ENCODE measurements around the gene NOXO1. TPM values are rescaled to one million over a fixed set of nuclear protein-coding genes. Genes with fewer than 3 reads are reported as not detected.

NOXO1 gene
- total RNA-seq, 1 experiment from 2014 or later, result 1.2 TPM

- DNase-seq (ENCODE audit: low spot score), result no peak
- H3K36me3 ChIP-seq (ENCODE audit: insufficient read depth, low read length, poor library complexity, severe bottlenecking), result no peaks in the 10 kb centered on the region
- no TSS peak for BruUV-seq (replicated peaks)
- ChIA-PET POLR2A (ENCODE audit: low non-redundant PET) (no interaction called here), CTCF (interaction anchor here (1.0 kb wide), 1 partner anchor 127 kb away, joined by 3 read pairs; no protein-coding TSS in a partner anchor)
- H3K4me1 ChIP-seq (ENCODE audit: insufficient read depth, low read length, poor library complexity, severe bottlenecking), result peaks cover 21% of the 10 kb centered on the region
- intact Hi-C loops (cut with micrococcal nuclease; ENCODE audit: unreplicated experiment), result loop anchor here (5.0 kb wide), 1 partner anchor 128 kb away; no protein-coding TSS in a partner anchor
- no peaks in the 10 kb centered on the region for H3K27me3 ChIP-seq (replicated peaks; ENCODE audit: insufficient read depth, low read depth, low read length, poor library complexity)
- H3K27ac ChIP-seq (ENCODE audit: low read depth, low read length, poor library complexity, severe bottlenecking), result no peak overlapping the region
- TF ChIP-seq EZH2 (IDR thresholded peaks at IDR 0.05; ENCODE audit: borderline replicate concordance, low read depth, low read length, poor library complexity, severe bottlenecking), result no peak
- TF ChIP-seq CTCF (conservative IDR thresholded peaks at IDR 0.05; ENCODE audit: low read depth, low read length), result no peak
- H3K9me3 ChIP-seq (ENCODE audit: low read depth, low read length, poor library complexity, severe bottlenecking), result no peaks in the 10 kb centered on the region
- H3K4me3 ChIP-seq (ENCODE audit: low read depth, low read length, poor library complexity, severe bottlenecking), result no peak overlapping the region
Measured at GRCh38 chr16:2024032-2024420, 42.8 kb upstream of the NOXO1 start.

GRCh38 chr16:2023092-2024031 lies 42.1 kb upstream of the NOXO1 start:
- POLR2A ChIA-PET (ENCODE audit: low non-redundant PET), result no interaction called here
- TF ChIP-seq EZH2 (IDR thresholded peaks at IDR 0.05; ENCODE audit: borderline replicate concordance, low read depth, low read length, poor library complexity, severe bottlenecking) (no peak), CTCF (conservative IDR thresholded peaks at IDR 0.05; ENCODE audit: low read depth, low read length) (peak; percentile 98)

GRCh38 chr16:2022723-2023091 lies 41.4 kb upstream of the NOXO1 start:
- intact Hi-C loops (cut with micrococcal nuclease; ENCODE audit: unreplicated experiment), result loop anchor here (1.0 to 5.0 kb wide), 2 partner anchors 118 to 130 kb away; no protein-coding TSS in a partner anchor
- peak; percentile 49 for DNase-seq (ENCODE audit: low spot score)
- H3K4me1 ChIP-seq (ENCODE audit: insufficient read depth, low read length, poor library complexity, severe bottlenecking), result peaks cover 21% of the 10 kb centered on the region
- POLR2A ChIA-PET (ENCODE audit: low non-redundant PET), result no interaction called here
- TF ChIP-seq EZH2 (IDR thresholded peaks at IDR 0.05; ENCODE audit: borderline replicate concordance, low read depth, low read length, poor library complexity, severe bottlenecking) (no peak), CTCF (conservative IDR thresholded peaks at IDR 0.05; ENCODE audit: low read depth, low read length) (no peak)
- no peaks in the 10 kb centered on the region for H3K36me3 ChIP-seq (ENCODE audit: insufficient read depth, low read length, poor library complexity, severe bottlenecking)
- no TSS peak for BruUV-seq (replicated peaks)
- no peaks in the 10 kb centered on the region for H3K9me3 ChIP-seq (ENCODE audit: low read depth, low read length, poor library complexity, severe bottlenecking)
- CTCF ChIA-PET, result interaction anchor here (0.6 to 1.3 kb wide), 4 partner anchors 10 to 152 kb away, joined by 3 to 7 read pairs (median 3); no protein-coding TSS in a partner anchor
- peak overlapping the region; percentile 8 for H3K4me3 ChIP-seq (ENCODE audit: low read depth, low read length, poor library complexity, severe bottlenecking)
- H3K27ac ChIP-seq (ENCODE audit: low read depth, low read length, poor library complexity, severe bottlenecking), result peak overlapping the region; percentile 26
- no peaks in the 10 kb centered on the region for H3K27me3 ChIP-seq (replicated peaks; ENCODE audit: insufficient read depth, low read depth, low read length, poor library complexity)

More at GRCh38 chr16:2023092-2024031, 42.1 kb upstream of the NOXO1 start:
- no peaks in the 10 kb centered on the region for H3K36me3 ChIP-seq (ENCODE audit: insufficient read depth, low read length, poor library complexity, severe bottlenecking)
- no peaks in the 10 kb centered on the region for H3K27me3 ChIP-seq (replicated peaks; ENCODE audit: insufficient read depth, low read depth, low read length, poor library complexity)
- CTCF ChIA-PET, result interaction anchor here (0.6 to 1.3 kb wide), 5 partner anchors 11 to 151 kb away, joined by 3 to 7 read pairs (median 3); no protein-coding TSS in a partner anchor
- peak; percentile 91 for DNase-seq (ENCODE audit: low spot score)
- no peaks in the 10 kb centered on the region for H3K9me3 ChIP-seq (ENCODE audit: low read depth, low read length, poor library complexity, severe bottlenecking)
- H3K4me3 ChIP-seq (ENCODE audit: low read depth, low read length, poor library complexity, severe bottlenecking), result peak overlapping the region; percentile 8
- intact Hi-C loops (cut with micrococcal nuclease; ENCODE audit: unreplicated experiment), result loop anchor here (1.0 to 5.0 kb wide), 2 partner anchors 117 to 129 kb away; no protein-coding TSS in a partner anchor
- peaks cover 21% of the 10 kb centered on the region for H3K4me1 ChIP-seq (ENCODE audit: insufficient read depth, low read length, poor library complexity, severe bottlenecking)
- H3K27ac ChIP-seq (ENCODE audit: low read depth, low read length, poor library complexity, severe bottlenecking), result peak overlapping the region; percentile 26
- no TSS peak for BruUV-seq (replicated peaks)

Measured in A673 (cell line).